Iris pigment epithelial cell (primary cell): ENCODE results near the gene CALML4.
A peak's percentile ranks its signal among the peaks of the same experiment; 100 is the strongest.
"Not testable (repeated sequence)": the region's sequence is repeated elsewhere in the genome, so short reads cannot be mapped to it uniquely, and the experiment has no call there.

Experiments used
- DNase-seq: peaks from one replicate; pipeline ENCODE4 v3.0.0-alpha.2; 2011; ENCODE audit warnings: low read depth

CALML4 gene

DNA sequence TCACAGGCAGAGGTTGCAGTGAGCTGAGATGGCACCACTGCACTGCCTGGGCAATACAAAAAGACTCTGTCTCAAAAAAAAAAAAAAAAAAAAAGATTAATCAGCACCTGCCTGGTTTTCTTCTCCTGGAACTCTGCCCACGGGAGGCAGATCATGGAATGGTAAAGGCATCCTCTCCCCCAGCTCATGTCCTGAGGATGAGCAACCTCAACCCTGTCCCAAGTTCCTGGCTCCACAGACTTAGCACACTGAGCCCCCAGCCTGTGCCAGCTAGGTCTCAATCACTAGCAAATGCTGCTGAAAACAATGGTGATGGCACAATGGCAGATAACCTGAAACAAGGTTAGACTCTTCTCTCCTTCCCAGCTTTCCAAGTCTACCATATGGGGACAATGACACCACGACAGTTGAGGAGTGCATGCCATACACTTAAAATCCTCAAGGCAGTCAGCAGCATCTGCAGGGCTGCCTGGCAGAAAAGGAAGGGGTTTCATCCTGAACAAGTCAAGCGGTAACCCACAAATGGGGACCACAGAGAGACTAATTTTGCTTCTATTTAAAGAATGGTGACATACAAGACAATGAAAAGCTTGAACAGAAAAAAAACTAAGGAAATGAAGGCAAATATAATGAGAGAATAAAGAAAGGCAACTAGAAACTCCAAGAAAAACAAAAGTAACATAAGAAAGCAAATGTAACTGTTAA, 19.6 kb upstream of the CALML4 start:
- DNase-seq: no peak

DNA sequence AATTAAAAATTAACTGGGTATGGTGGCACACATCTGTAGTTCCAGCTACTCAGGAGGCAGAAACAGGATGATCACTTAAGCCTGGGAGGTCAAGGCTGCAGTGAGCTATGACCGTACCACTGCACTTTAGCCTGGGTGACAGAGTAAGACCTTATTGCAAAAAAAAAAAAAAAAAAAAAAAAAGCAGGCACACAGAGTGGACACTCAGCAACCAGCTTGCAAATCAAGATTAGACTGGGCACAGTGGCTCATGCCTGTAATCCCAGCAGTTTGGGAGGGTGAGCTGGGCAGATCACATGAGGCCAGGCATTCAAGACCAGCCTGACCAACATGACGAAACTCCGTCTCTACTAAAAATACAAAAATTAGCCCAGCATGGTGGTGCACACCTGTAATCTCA, 19.0 kb upstream of the CALML4 start:
- DNase-seq: no peak

DNA sequence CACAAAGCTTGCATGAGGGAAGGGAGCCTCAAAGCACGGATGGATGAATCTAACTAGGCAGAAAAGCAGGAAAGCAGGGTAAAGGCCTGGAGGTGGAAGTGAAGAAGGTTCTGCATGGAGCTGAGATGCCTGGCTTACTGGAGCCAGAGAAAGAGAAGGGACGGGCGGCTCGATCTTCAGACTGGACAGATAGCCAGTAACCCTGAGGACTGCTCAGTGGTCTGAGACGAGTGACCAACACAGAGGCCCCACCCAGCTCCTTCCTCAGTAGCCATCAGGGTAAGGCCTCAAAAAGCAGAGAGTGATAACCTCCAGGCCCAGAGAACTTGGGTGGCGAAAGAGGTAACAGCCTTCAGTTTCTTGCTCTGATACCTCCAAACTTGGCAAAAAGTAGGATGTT, 18.0 kb upstream of the CALML4 start:
- no peak for DNase-seq

DNA sequence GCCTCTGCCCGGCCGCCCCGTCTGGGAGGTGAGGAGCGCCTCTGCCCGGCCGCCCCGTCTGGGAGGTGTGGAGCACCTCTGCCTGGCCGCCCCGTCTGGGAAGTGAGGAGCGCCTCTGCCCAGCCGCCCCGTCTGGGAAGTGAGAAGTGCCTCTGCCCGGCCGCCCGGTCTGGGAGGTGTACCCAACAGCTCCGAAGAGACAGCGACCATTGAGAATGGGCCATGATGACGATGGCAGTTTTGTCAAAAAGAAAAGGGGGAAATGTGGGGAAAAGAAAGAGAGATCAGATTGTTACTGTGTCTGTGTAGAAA, 17.3 kb upstream of the CALML4 start:
- DNase-seq: not testable (repeated sequence)

DNA sequence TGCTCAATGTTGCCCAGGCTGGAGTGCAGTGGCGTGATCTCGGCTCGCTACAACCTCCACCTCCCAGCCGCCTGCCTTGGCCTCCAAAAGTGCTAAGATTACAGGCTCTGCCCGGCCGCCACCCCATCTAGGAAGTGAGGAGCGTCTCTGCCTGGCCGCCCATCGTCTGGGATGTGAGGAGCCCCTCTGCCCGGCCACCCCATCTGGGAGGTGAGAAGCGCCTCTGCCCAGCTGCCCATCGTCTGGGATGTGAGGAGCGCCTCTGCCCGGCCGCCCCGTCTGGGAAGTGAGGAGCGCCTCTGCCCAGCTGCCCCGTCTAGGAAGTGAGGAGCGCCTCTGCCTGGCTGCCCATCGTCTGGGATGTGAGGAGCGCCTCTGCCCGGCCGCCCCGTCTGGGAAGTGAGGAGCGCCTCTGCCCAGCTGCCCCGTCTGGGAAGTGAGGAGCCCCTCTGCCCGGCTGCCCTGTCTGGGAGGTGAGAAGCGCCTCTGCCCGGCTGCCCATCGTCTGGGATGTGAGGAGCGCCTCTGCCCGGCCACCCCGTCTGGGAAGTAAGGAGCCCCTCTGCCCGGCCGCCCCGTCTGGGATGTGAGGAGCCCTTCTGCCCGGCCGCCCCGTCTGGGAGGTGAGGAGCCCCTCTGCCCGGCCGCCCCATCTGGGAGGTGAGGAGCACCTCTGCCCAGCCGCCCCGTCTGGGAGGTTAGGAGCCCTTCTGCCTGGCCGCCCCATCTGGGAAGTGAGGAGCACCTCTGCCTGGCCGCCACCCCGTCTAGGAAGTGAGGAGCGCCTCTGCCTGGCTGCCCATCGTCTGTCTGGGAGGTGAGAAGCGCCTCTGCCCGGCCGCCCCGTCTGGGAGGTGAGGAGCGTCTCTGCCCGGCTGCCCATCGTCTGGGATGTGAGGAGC, 16.6 kb upstream of the CALML4 start:
- not testable (repeated sequence) for DNase-seq

DNA sequence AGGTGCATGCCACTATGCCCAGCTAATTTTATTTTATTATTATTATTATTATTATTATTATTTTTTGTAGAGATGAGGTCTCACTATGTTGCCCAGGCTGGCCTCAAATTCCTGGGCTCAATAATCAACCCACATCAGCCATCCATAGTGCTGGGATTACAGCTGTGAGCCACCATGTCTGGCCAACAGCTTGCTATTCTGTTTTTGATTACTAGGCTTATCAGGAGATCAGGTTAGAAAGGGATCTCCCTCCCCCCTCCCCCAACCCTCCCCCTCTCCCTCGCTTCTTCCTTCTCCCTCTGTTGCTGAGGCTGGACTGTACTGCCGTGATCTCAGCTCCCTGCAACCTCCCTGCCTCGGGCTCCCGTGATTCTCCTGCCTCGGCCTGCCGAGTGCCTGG, 15.8 kb upstream of the CALML4 start:
- no peak for DNase-seq

DNA sequence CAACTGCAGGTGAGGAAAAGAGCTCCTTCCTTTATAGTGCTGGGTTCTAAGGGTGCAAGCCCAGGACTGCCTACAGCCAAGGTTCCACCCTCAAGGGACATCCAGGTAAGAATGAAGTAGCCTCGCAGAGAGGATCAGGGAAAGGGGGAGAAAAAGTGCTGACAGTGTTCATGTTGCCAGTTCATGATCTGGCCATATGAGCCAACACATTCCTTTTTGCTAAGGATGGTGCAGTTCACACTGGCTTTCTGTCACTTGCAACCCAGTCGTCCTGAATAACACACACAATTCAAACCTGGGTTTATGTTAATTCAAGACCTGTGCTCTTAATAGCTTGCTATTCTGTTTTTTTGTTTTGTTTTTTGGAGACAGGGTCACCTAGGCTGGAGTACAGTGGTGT, 15.4 kb upstream of the CALML4 start:
- no peak for DNase-seq

DNA sequence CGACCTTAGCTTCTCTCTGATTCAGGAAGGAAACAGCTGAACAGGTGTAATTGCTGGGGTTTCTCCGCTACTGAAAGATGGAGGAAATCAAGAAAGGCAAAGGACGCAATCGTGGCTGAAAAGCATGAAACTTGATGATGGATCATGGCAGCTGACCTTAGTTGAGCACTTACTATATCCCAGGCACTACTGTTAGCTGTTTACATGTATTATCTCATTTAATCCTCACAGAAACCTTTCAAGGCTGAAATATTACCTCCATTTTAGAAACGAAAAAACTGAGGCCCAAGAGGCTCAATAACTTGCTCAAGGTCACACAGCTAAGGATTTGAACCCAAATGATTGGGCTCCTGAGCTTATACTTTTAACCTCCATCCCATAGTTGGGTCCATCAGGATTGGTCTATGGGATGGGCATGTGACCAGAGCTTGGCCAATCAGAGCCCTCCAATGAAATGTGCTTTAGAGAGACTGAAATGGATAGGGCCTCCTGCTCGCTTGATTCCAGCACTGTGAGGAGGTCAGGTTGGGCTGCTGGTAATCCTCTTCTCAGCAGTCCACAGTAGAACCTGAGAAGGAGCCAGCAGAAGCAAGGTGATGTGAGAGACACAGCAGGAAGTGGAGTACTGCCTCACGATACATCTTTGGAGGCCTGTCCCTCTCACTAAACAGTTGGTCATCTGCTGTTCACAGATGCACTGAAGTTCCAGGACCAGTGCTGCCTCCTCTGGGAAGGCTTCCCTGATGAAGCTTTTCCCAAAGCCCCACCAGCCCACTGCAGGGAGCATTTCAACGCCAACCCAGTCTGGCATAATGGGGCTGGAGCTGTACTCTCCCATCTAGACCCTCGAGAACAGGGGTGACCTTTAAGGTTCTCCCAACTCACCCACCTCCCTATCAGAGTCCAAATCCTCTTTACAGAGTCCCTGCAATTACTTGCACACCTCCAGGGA, 14.0 kb upstream of the CALML4 start:
- DNase-seq: no peak

DNA sequence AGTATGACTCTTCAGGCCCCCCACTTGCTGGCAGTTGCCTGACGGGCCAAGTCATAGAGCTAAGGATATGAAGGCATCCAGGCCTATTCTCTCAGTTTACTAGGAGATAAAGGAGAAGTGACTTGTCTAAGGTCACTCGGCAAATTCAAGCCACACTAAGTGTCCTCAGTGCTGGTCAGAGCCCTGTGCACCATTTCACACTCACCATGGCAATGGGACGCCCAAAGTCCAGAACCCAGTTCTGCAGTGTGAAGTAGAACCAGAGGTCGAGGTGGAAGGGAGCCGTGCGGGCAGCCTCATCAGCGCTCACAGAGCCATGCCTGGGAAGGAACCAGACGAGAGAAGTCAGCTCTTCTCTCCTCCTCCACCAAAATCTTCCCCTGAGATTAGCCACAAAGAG, 13.2 kb upstream of the CALML4 start:
- DNase-seq: no peak

DNA sequence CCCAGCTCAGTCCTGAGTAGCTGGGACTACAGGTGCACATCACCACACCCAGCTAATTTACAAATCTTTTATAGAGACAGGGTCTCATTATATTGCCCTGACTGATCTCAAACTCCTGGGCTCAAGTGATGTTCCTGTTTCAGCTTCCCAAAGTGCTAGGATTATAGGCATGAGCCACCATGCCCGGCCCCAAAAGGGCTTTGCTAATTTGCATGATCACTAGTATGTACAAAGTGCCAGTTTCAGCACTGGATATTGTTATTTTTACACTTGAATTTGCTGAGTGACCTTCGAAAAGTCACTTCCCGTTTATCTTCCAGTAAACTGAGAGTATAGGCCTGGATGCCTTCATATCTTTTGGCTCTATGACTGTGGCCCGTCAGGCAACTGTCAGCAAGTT, 12.2 kb upstream of the CALML4 start:
- no peak for DNase-seq

DNA sequence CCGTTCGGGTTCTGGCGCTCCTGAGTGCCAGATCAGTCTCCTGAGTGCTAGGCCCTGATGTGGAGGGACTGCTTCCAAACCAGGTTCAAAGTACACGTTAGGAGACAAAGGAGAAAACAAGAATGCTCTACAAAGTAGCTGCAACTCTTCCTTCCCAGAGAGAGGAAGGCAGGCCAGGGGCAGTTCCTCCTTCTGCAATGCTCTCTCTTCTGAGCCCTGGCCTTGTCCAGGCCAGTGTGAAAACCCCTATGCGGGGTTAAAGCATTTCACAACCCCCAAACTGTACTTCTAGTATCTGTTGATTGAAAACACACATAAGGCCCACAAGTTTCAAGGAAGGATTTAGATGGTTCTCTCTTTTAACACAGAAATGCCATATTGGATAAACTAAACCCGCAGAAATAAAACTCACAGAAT, 9.7 kb upstream of the CALML4 start:
- no peak for DNase-seq

DNA sequence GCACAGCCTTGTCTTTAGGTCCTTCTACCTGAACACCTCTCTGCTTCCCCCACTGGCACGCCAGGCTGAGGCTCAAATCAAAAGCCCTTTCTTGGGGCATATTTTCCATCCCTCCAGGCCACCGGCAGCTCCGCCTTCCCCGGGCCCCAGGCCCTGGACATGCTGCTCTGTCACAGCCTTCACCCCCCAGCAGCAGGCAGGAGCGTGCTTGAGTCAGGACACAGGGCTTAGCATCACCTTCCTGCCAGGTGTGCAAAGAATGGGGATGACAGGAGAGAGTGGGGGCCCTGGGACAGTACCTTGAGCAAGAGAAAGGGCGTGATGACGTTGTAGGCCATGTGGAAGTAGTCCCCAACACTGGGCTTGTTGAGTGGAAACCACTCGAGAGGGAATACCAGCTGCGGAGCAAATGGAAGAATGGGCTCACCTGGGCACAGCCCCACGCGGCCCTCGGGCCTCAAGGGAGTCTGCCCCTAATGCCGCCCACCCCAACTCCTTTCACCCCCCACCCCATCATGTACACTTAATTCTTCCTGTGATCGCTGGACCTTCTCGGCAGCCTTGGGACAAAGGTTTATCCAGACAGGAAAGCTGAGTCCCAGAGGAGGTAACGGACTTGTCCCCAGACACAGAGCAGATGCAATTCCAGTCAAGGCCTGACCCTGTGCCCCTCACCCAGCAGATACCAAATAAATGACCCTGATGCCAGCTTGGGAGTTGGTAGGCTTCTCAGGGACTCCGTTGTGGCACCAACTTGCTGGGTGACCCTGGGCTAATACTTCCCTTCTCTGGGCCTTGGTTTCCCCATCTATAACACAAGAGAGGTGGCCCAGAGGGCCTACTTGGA, 9.1 kb upstream of the CALML4 start:
- no peak for DNase-seq

DNA sequence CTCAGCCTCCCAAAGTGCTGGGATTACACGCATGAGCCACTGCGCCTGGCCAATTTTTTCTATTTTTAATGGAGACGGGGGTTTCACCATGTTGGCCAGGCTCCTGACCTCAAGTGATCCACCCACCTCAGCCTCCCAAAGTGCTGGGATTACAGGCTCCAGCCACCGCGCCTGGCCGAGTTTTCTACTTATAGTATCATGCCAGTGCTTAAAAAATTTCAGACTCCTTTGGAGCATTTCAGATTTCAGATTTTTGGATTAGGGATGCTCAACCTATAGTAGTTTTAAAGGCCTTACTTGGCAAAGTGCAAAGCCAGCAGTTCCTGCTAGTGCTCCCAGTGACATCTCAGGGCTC, 8.3 kb upstream of the CALML4 start:
- not testable (repeated sequence) for DNase-seq

DNA sequence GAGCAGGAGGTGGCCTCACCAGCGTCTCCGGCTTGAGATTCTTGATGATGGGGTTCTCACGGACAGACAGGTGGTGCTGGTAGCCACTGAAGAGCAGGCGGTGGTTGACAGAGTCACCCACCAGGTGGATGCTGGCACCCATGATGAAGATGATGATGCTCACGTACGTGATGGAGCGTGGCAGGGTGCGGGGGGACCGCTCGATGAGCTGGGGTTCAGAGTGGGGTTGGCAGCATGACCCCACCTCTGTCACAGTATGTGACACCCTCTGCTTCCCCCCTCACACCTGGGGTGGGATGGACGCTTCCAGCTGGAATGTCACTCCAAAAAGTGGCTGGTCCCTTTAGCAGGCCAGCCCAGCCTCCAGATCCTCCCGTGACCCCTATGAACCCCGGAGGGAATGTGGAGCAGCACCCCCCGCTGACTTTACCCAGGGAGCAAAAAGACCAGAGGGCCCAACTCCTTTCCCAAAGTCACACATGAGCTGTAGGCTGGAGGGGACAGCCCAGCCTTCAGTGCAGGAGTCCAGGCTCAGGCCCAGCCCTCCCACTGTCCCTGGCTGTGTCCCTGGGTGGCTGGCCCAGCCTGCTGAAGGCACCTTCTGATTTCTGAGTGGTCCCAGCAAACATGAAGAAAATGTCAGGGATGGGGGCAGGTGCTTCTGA, 6.7 kb upstream of the CALML4 start:
- no peak for DNase-seq

DNA sequence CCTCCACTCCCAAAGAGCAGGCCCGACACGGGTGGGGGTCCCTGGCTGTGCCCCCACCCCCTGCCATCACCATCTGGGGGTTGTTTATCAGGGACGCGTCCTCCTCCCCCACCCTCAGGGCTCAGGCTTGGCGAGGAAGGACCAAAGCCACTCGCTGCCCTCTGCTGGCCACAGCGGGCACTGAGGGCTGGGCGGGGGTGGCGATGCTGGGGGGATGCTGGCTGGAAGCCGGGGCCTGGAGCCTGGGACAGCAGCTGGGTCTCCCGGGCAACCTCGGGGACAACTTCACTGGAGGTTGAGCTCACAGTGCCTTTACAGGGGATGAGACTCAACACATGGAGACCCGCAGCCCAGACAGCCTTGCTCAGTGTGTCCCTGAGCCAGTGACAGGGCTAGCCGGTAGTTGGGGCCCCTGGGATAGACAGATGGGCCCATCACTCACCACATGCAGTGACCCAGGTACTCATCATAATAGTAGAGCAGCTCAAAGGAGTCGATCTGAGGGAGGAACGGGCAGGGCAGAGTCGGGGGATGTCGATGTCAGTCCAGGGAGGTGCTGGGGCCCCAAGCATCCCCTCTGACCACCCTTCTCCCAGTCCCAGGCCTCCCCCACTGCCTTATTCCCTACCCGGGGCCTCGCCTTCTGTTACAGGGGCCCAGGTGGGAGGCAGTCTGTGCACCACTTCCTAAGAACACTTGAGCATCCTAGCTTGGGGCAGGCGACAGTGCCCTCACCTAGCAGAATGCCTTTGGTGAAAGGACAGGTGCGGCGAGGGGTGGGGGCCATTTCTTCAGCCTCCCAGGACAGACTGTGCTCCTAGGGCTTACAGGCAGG, 5.9 kb upstream of the CALML4 start:
- peak; percentile 44 for DNase-seq

DNA sequence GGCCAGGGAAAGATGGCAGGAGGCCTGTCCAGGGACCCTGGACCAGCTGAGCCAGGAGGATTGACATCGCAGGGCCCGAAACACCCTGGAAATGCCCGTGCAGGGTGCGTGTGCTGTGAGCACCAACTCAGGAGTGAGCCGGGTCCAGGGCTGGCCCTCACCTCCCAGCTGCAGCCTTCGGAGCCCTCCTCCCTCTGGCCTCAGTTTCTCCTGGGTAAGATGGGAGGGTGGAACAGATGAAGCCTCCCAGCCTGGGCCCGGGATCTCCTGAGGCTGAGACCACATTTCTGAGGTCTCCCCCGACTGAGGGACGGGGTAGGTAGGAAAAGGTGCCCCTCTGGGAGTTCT, 5.3 kb upstream of the CALML4 start:
- DNase-seq: no peak

DNA sequence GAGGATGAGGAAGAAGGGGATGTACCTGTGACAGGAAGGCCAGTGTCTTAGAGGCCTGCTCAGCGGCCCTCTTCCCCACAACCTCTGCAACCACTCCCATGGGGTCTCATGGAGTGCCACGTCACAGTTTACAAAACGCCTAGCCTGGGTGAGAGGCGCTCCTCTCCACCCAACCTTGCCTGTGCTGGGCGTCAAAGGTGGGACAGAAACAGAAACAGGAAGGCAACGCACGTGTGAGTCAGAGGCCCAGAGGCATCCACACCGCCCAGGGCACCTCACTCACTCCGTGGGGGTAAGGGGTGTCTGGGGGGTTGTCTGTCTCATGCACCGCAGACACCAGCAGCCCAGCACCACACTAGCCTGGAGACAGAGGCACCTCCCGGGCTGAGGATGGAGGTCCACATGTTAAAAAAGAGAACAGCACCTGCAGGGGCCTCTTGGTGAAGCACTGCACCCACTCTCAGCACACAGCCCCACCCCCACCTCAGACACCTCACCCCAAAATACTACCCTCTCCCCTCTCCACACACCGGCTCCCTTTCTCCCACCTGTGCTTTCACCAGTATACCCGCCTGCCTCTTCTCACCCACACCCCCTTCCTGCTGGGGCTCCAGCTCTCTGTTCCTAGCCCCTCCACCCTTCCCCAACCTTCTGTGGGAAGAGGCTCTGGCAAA, 4.7 kb upstream of the CALML4 start:
- DNase-seq: no peak

DNA sequence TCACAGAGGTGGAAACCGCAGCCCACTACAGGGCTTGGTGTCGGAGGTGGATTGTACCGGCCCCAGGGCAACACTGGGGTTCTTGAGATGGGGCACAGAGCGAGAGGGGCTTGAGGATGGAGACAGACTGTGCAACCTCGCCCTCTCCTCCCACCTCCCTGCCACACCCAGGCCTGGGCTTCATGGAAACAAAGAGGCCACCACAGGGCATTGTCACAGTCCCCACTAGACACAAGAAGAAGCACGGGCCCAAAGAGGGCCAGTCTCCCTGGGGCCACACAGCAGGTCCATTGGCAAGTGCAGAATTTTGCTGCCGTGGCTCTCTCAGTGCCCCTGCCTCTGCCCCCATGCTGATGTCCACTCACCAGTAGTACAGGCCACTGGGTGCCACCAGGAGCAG, 4.1 kb upstream of the CALML4 start:
- DNase-seq: no peak

DNA sequence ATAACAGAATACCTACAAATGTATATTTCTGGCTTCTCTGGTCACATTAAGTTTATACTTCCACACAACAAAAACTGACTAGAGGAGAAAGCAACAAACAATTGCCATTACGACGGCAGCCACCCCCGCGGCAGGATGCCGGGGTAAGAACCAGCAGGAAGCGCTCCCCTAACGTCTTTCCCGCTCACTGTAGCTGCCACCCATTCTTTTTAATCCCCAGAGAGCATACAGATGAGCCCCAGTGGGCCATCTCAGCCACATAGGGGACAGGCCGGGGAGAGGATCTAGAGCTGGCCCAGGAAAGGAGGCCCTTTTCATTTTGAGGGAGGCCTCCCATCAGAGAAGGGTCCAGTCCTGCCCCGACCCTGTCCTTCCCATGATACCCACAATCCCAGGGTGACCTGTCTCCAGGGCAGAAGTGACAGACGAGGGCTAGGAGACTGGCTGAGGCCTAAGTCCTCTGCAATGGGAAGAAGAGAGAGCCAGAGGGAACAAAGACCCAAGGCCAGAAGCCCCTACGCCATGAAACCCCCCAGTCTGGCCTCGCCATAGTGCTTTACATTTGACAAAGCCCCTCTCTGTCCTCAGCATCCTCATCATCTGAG, 3.6 kb upstream of the CALML4 start:
- DNase-seq: no peak
